Epithelial cell of esophagus (primary cell): Measurements from ENCODE around the gene MPI.
"Not testable (repeated sequence)": the region's sequence is repeated elsewhere in the genome, so short reads cannot be mapped to it uniquely, and the experiment has no call there.

ENCODE experiments used
- DNase-seq: peaks from one replicate; pipeline ENCODE4 v3.0.0; 2010; ENCODE audit warnings: low read depth
- H3K4me3 ChIP-seq: 2 replicates; pipeline ENCODE4 v1.5.1; 2011; ENCODE audit warnings: mild to moderate bottlenecking, low read length, control low read depth
- CTCF ChIP-seq: IDR thresholded peaks from 2 replicates; pipeline ENCODE4 v1.5.1; 2011; ENCODE audit warnings: low read depth, mild to moderate bottlenecking, low read length, control low read depth, inconsistent platforms; ENCODE audit not compliant: insufficient read depth; ENCODE audit errors: missing control alignments

Gene MPI

GRCh38 chr15:74882528-74882927, 7.3 kb upstream of the MPI start:
- TF ChIP-seq CTCF = no peak
- DNase-seq = no peak
- no peak overlapping the region for H3K4me3 ChIP-seq

GRCh38 chr15:74884428-74885223, 5.2 kb upstream of the MPI start:
- H3K4me3 ChIP-seq = no peak overlapping the region
- no peak for TF ChIP-seq CTCF
- peak; percentile 45 for DNase-seq

GRCh38 chr15:74885461-74885860, 4.4 kb upstream of the MPI start:
- no peak for DNase-seq
- no peak overlapping the region for H3K4me3 ChIP-seq
- no peak for TF ChIP-seq CTCF

GRCh38 chr15:74887537-74888193, 2.2 kb upstream of the MPI start:
- not testable (repeated sequence) for H3K4me3 ChIP-seq, DNase-seq

- H3K4me3 ChIP-seq = no peak overlapping the region
- no peak for TF ChIP-seq CTCF
- no peak for DNase-seq
Measured at GRCh38 chr15:74888716-74889115, 1.1 kb upstream of the MPI start.

- DNase-seq = no peak
- peak overlapping the region; percentile 94 for H3K4me3 ChIP-seq
- no peak for TF ChIP-seq CTCF
Measured at GRCh38 chr15:74889390-74889882, 406 bp upstream of the MPI start.

GRCh38 chr15:74890665-74890960, 771 bp downstream of the MPI start:
- DNase-seq = no peak
- peak overlapping the region; percentile 94 for H3K4me3 ChIP-seq
- TF ChIP-seq CTCF = no peak
